Measurements from ENCODE around the gene PLEKHA5.

PLEKHA5 gene

GRCh38 chr12:19307451-19307850 is 177.9 kb downstream of the PLEKHA5 start:
- TF ChIP-seq CTCF (conservative IDR thresholded peaks at IDR 0.05; ENCODE audit: low read length), result no peak
- no peak for DNase-seq (ENCODE audit: low read depth)
- no peak overlapping the region for H3K4me3 ChIP-seq (ENCODE audit: low read length)

- DNase-seq (ENCODE audit: low read depth), result no peak
- TF ChIP-seq CTCF (conservative IDR thresholded peaks at IDR 0.05; ENCODE audit: low read length), result no peak
Measured at GRCh38 chr12:19311165-19311564, 181.6 kb downstream of the PLEKHA5 start.

GRCh38 chr12:19312637-19313036 is 183.1 kb downstream of the PLEKHA5 start:
- H3K4me3 ChIP-seq (ENCODE audit: low read length), result no peak overlapping the region
- no peak for DNase-seq (ENCODE audit: low read depth)
- TF ChIP-seq CTCF (conservative IDR thresholded peaks at IDR 0.05; ENCODE audit: low read length), result no peak

More at GRCh38 chr12:19311165-19311564, 181.6 kb downstream of the PLEKHA5 start:
- H3K4me3 ChIP-seq (ENCODE audit: low read length), result no peak overlapping the region

GRCh38 chr12:19316425-19316824 is 186.9 kb downstream of the PLEKHA5 start:
- peak; percentile 5 for DNase-seq (ENCODE audit: low read depth)
- TF ChIP-seq CTCF (conservative IDR thresholded peaks at IDR 0.05; ENCODE audit: low read length), result no peak
- H3K4me3 ChIP-seq (ENCODE audit: low read length), result no peak overlapping the region

- DNase-seq (ENCODE audit: low read depth), result no peak
- H3K4me3 ChIP-seq (ENCODE audit: low read length), result no peak overlapping the region
- TF ChIP-seq CTCF (conservative IDR thresholded peaks at IDR 0.05; ENCODE audit: low read length), result no peak
Measured at GRCh38 chr12:19322376-19322775, 192.8 kb downstream of the PLEKHA5 start.

- TF ChIP-seq CTCF (conservative IDR thresholded peaks at IDR 0.05; ENCODE audit: low read length), result no peak
- no peak for DNase-seq (ENCODE audit: low read depth)
- no peak overlapping the region for H3K4me3 ChIP-seq (ENCODE audit: low read length)
Measured at GRCh38 chr12:19323805-19324204, 194.3 kb downstream of the PLEKHA5 start.

GRCh38 chr12:19326102-19326501 is 196.6 kb downstream of the PLEKHA5 start:
- TF ChIP-seq CTCF (conservative IDR thresholded peaks at IDR 0.05; ENCODE audit: low read length), result no peak
- DNase-seq (ENCODE audit: low read depth), result no peak
- H3K4me3 ChIP-seq (ENCODE audit: low read length), result no peak overlapping the region

All from AG10803 (cell line).